GM12878 (cell line): ENCODE measurements around the gene KAT2B. TPM values are rescaled to one million over a fixed set of nuclear protein-coding genes. Genes with fewer than 3 reads are reported as not detected.

Experiments
- ATAC-seq: fragments of 200-7000 bp; cut with Tn5 transposase; 3 replicates; pipeline ENCODE4 v1.9.1; 2020; ENCODE audit warnings: mild to moderate bottlenecking, moderate library complexity
- BruUV-seq: library from RNA; stranded (reverse); fragments of 400-500 nt; replicated peaks from 2 replicates; lab custom pipeline; 2021; lab: Mats Ljungman, UMichigan
- CTCF ChIA-PET: fragments of 300-600 bp; sonication (Branson Sonifier 250); formaldehyde crosslinking; extraction: SDS; loops from one replicate; lab custom pipeline; 2021; ENCODE audit warnings: inconsistent platforms; lab: Yijun Ruan, JAX
- POLR2A ChIA-PET: fragments of 350-600 bp; formaldehyde crosslinking; extraction: SDS; loops from one replicate; lab custom pipeline; 2021; ENCODE audit warnings: inconsistent platforms; lab: Charles Lee
- RAD21 ChIA-PET: fragments of 300-600 bp; sonication (Branson Sonifier 250); formaldehyde crosslinking; loops from one replicate; lab custom pipeline; 2023; ENCODE audit warnings: antibody characterized with exemption; ENCODE audit not compliant: unreplicated experiment; lab: Charles Lee
- SMC1A ChIA-PET: fragments of 300-600 bp; sonication (Branson Sonifier 250); formaldehyde crosslinking; loops from one replicate; lab custom pipeline; 2023; ENCODE audit not compliant: unreplicated experiment, uncharacterized antibody; lab: Charles Lee
- DNase-seq: peaks from one replicate; pipeline ENCODE4 v3.0.0-alpha.2; 2011; ENCODE audit warnings: low read depth, low spot score
- FAIRE-seq: peaks from 3 replicates; lab custom pipeline; 2011; peaks lifted over from hg19 to GRCh38; lab: Jason Lieb, UNC
- H2AFZ ChIP-seq: 2 replicates; pipeline ENCODE4 v1.6.0; 2011; ENCODE audit warnings: low read depth, low read length, control low read depth; ENCODE audit not compliant: control insufficient read depth
- H3K27ac ChIP-seq: 2 replicates; pipeline ENCODE4 v1.5.1; 2011; ENCODE audit warnings: control low read depth; ENCODE audit not compliant: control insufficient read depth, insufficient read depth
- H3K27me3 ChIP-seq, 2 experiments: replicated peaks in 1 of 2; 2 replicates each; pipeline versions ENCODE4 v1.6.0 to v1.6.1; 2011; ENCODE audit warnings: low read length in 1 of 2; ENCODE audit not compliant: control insufficient read depth in 2 of 2, insufficient read depth in 2 of 2
- H3K36me3 ChIP-seq, 2 experiments: 2 replicates each; pipeline ENCODE4 v1.5.1; 2011; ENCODE audit warnings: low read length in 1 of 2; ENCODE audit not compliant: control insufficient read depth in 2 of 2, insufficient read depth in 2 of 2
- H3K4me1 ChIP-seq: 2 replicates; pipeline ENCODE4 v1.6.1; 2011; ENCODE audit warnings: mild to moderate bottlenecking, low read length, moderate library complexity, mixed read lengths; ENCODE audit not compliant: control insufficient read depth, insufficient read depth
- H3K4me2 ChIP-seq: 2 replicates; pipeline ENCODE4 v1.6.0; 2011; ENCODE audit warnings: control low read depth; ENCODE audit not compliant: control insufficient read depth, insufficient read depth
- H3K4me3 ChIP-seq: fragments of 200-600 bp; sonication (generic); 2 replicates; pipeline ENCODE4 v1.5.1; 2016
- H3K79me2 ChIP-seq: 2 replicates; pipeline ENCODE4 v1.6.0; 2011; ENCODE audit warnings: low read length; ENCODE audit not compliant: control insufficient read depth, insufficient read depth
- H3K9ac ChIP-seq: 2 replicates; pipeline ENCODE4 v1.8.0; 2011; ENCODE audit warnings: low read length, control low read depth, mixed read lengths; ENCODE audit not compliant: control insufficient read depth, insufficient read depth
- H3K9me3 ChIP-seq: replicated peaks from 3 replicates; pipeline ENCODE4 v1.5.1; 2011; ENCODE audit warnings: mild to moderate bottlenecking, low read length; ENCODE audit not compliant: control insufficient read depth, insufficient read depth
- H4K20me1 ChIP-seq: 2 replicates; pipeline ENCODE4 v1.6.0; 2011; ENCODE audit not compliant: control insufficient read depth, insufficient read depth
- BCL11A ChIP-seq: IDR thresholded peaks from 2 replicates; pipeline ENCODE4 v1.6.1; 2011; ENCODE audit warnings: low read depth, low read length
- EED ChIP-seq: sonication (generic); IDR thresholded peaks from 2 replicates; pipeline ENCODE4 v1.6.1; 2016; ENCODE audit warnings: antibody characterized with exemption, low read depth
- ESRRA ChIP-seq: IDR thresholded peaks from 2 replicates; pipeline ENCODE4 v1.6.1; 2012; ENCODE audit warnings: mild to moderate bottlenecking, low read length, improper control_type of control experiment
- MEF2B ChIP-seq: fragments of 450-650 bp; IDR thresholded peaks from 2 replicates; pipeline ENCODE4 v1.6.1; 2018; ENCODE audit warnings: mild to moderate bottlenecking, moderate library complexity; ENCODE audit not compliant: partially characterized antibody, poor library complexity, severe bottlenecking
- NFYB ChIP-seq: IDR thresholded peaks from 2 replicates; pipeline ENCODE4 v1.6.1; 2011; ENCODE audit warnings: low read depth, mild to moderate bottlenecking, low read length, improper control_type of control experiment, moderate library complexity; ENCODE audit not compliant: insufficient read depth
- RCOR1 ChIP-seq: conservative IDR thresholded peaks from 2 replicates; pipeline ENCODE4 v1.6.1; 2012; ENCODE audit warnings: low read depth, low read length, improper control_type of control experiment
- SUZ12 ChIP-seq: fragments of 200-600 bp; sonication (generic); IDR thresholded peaks from one replicate; pipeline ENCODE4 v1.6.1; 2018; ENCODE audit warnings: antibody characterized with exemption, mild to moderate bottlenecking; ENCODE audit not compliant: unreplicated experiment
- YBX1 ChIP-seq: fragments of 450-650 bp; IDR thresholded peaks from 2 replicates; pipeline ENCODE4 v1.6.1; 2016; ENCODE audit warnings: antibody characterized with exemption
- ZBED1 ChIP-seq: IDR thresholded peaks from 2 replicates; pipeline ENCODE4 v1.6.1; 2016; ENCODE audit warnings: borderline replicate concordance
- ZNF207 ChIP-seq: fragments of 450-650 bp; IDR thresholded peaks from 2 replicates; pipeline ENCODE4 v1.6.1; 2014; ENCODE audit warnings: antibody characterized with exemption, mild to moderate bottlenecking, borderline replicate concordance
- ZNF622 ChIP-seq: fragments of 450-650 bp; IDR thresholded peaks from 2 replicates; pipeline ENCODE4 v1.6.1; 2017; ENCODE audit warnings: mild to moderate bottlenecking, inconsistent platforms
- WGBS: methylation state at CpG from one replicate; pipeline ENCODE4 v1.1.6; 2016; ENCODE audit warnings: low lambda C conversion rate; ENCODE audit not compliant: insufficient replicate concordance, insufficient coverage; ENCODE audit errors: missing lambda C conversion rate; 5-methylcytosine and 5-hydroxymethylcytosine counted together
- in situ Hi-C: fragments of 300-500 bp; cut with MboI; formaldehyde crosslinking; loops from 9 replicates; pipeline ENCODE4 v1.14.3; 2018; ENCODE audit warnings: mixed read lengths
- intact Hi-C: fragments of 100-400 bp; cut with micrococcal nuclease; formaldehyde crosslinking; loops from one replicate; pipeline ENCODE4 v1.14.2; 2022; ENCODE audit not compliant: unreplicated experiment
- polyA plus RNA-seq, 11 experiments: library from polyadenylated mRNA; depleted of rRNA in 4 of 11; unstranded in 6 of 11; stranded (reverse) in 5 of 11; fragments of >200 nt; fragmentation: Nextera tagmentation in 4 of 11; fragmentation: Illumina TruSeq in 1 of 11; extraction: Ambion mirVana in 4 of 11; extraction: Trizol in 1 of 11; gene quantifications; 1 replicate in 1 of 11; 2 replicates in 10 of 11; pipeline versions ENCODE4 v1.2.1 to v1.2.3, GENCODE V29; 2011 to 2016; ENCODE audit warnings: inconsistent platforms in 2 of 11, missing spikeins in 2 of 11, low read depth in 1 of 11
- total RNA-seq, 4 experiments: library from RNA; depleted of rRNA in 3 of 4; stranded (reverse); fragments of >200 nt in 3 of 4; fragmentation: Illumina TruSeq in 1 of 4; extraction: Trizol in 1 of 4; gene quantifications; 2 replicates each; pipeline versions ENCODE4 v1.2.1 to v1.2.3, GENCODE V29; 2013 to 2021

The KAT2B gene
- total and polyA plus RNA-seq, 10 of the 15 experiments (the other 5 are each of a cell fraction or from before 2014, with no cell fraction given), result 2.9 to 15.2 (median 10.2) TPM

DNA sequence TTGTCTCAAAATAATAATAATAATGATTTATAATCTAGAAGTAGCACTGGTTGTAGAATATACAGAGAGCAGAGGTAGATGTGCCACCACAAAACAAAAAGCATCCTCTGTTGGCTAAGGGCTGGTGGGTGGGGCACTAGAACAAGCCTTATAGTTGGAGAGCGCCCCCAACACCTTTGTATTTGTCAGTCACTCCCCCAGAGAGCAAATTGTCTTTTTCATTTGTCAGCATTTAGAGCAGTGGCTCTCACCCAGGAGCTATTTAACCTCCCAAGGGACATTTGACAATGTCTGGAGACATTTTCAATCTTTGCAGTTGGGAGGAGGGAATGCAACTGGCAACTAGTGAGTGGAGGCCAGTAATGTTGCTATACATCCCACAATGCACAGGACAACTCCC lies 6.3 kb downstream of the KAT2B start:
- FAIRE-seq, result no peak
- intact Hi-C loops (no loop called here), in situ Hi-C loops (loop anchor here (10.0 kb wide), 1 partner anchor 138 kb away; the partner anchor contains the start of gene SGO1)
- H3K4me2 ChIP-seq, result no peak overlapping the region
- DNase-seq, result no peak
- POLR2A ChIA-PET, result no interaction called here
- CTCF ChIA-PET, result interaction anchor here (1.2 kb wide), 1 partner anchor 95 kb away, joined by 4 read pairs; no protein-coding TSS in a partner anchor
- no TSS peak for BruUV-seq
- peaks cover 4% of the 10 kb centered on the region for H3K79me2 ChIP-seq
- peaks cover 33% of the 10 kb centered on the region for H3K4me1 ChIP-seq
- SMC1A ChIA-PET, result interaction anchor here (0.8 to 1.6 kb wide), 2 partner anchors 79 to 128 kb away, joined by 3 read pairs; no protein-coding TSS in a partner anchor
- H3K9ac ChIP-seq, result no peak overlapping the region
- no peaks in the 10 kb centered on the region for H3K27me3 ChIP-seq
- no peak overlapping the region for H3K4me3 ChIP-seq
- RAD21 ChIA-PET, result interaction anchor here (1.4 kb wide), 1 partner anchor 137 kb away, joined by 3 read pairs; no protein-coding TSS in a partner anchor
- no peak for TF ChIP-seq ESRRA
- TF ChIP-seq MEF2B, result no peak
- no peak for TF ChIP-seq ZNF207
- no peak for TF ChIP-seq ZBED1
- no peak for TF ChIP-seq SUZ12
- TF ChIP-seq NFYB, result no peak
- no peak for TF ChIP-seq EED
- no peak for TF ChIP-seq ZNF622
- TF ChIP-seq RCOR1, result no peak
- no peak for TF ChIP-seq YBX1
- no peak for TF ChIP-seq BCL11A
- H3K27ac ChIP-seq, result no peak overlapping the region
- WGBS, result 100% methylated on average over 1 of the region's 1 CpG
- no peaks in the 10 kb centered on the region for H3K9me3 ChIP-seq
- no peak overlapping the region for H2AFZ ChIP-seq
- no peaks in the 10 kb centered on the region for H4K20me1 ChIP-seq
- H3K36me3 ChIP-seq, result no peaks in the 10 kb centered on the region
- ATAC-seq, result no peak
